ENCODE results near the gene PCBP1.
"Not testable (repeated sequence)": the region's sequence is repeated elsewhere in the genome, so short reads cannot be mapped to it uniquely, and the experiment has no call there.

PCBP1 gene

GRCh38 chr2:70118798-70119454, 31.6 kb downstream of the PCBP1 start:
- no peak for DNase-seq (ENCODE audit: low read depth)
- H3K9ac ChIP-seq (ENCODE audit: low read length) = no peak overlapping the region
- no peak overlapping the region for H3K4me3 ChIP-seq (ENCODE audit: low read length)
- H3K4me1 ChIP-seq (ENCODE audit: control insufficient read depth, insufficient read depth, low read length) = peaks cover 8% of the 10 kb centered on the region
- no peaks in the 10 kb centered on the region for H3K36me3 ChIP-seq (ENCODE audit: control insufficient read depth, insufficient read depth, low read length, severe bottlenecking)
- H3K27me3 ChIP-seq (replicated peaks; ENCODE audit: control insufficient read depth, insufficient read depth, low read length) = no peaks in the 10 kb centered on the region
- H3K9me3 ChIP-seq (ENCODE audit: control insufficient read depth, low read length) = no peaks in the 10 kb centered on the region

DNA sequence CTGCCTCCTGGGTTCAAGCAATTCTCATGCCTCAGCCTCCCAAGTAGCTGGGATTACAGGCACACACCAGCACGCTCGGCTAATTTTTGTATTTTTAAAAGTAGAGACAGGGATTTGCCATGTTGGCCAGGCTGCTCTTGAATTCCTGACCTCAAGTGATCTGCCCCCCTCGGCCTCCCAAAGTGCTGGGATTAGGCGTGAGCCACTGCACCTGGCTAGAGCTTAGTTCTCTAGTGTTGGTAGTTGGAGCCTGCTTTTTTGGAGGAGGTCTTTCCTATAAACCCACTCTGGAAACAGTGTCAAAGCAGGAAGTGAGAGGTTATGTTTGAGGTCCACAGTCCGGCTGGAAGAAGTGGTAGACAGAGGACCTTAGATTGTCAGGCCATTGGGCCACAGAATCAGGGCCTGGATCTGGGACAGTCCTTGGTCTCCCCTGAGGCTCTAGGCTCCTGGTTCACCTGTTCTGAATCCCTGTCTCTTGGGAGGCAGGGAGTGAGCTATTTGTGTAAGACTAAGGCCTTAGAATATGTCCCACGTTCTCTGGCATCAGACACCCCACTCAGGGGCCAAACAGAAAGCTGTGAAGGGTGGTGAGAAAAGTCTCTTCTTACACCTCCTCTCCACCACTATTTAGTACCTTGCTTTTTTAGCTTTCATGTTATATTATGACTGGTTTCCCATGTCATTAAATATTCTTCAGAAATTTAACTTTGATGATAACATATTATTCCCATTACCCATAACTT, 34.5 kb downstream of the PCBP1 start:
- DNase-seq (ENCODE audit: low read depth) = no peak
- H3K4me1 ChIP-seq (ENCODE audit: control insufficient read depth, insufficient read depth, low read length) = peaks cover 16% of the 10 kb centered on the region
- no peak overlapping the region for H3K4me3 ChIP-seq (ENCODE audit: low read length)
- H3K9me3 ChIP-seq (ENCODE audit: control insufficient read depth, low read length) = no peaks in the 10 kb centered on the region
- H3K27me3 ChIP-seq (replicated peaks; ENCODE audit: control insufficient read depth, insufficient read depth, low read length) = no peaks in the 10 kb centered on the region
- no peaks in the 10 kb centered on the region for H3K36me3 ChIP-seq (ENCODE audit: control insufficient read depth, insufficient read depth, low read length, severe bottlenecking)
- no peak overlapping the region for H3K9ac ChIP-seq (ENCODE audit: low read length)

DNA sequence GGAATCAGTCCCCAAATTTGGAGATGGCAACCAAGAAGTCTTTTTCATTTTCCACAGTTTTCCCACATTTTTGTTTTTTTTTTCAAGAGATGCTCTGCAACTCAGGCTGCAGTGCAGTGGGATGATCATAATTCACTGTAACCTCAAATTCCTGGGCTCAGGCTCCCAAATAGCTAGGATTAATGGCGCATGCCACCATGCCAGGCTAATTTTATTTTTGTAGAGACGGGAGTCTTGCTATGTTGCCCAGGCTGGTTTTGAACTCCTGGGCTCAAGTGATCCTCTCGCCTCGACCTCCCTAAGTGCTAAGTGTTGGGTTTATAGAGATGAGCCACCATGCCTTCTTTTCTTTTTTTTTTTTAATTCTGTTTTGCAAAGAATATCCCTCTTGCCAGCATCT, 35.2 kb downstream of the PCBP1 start:
- no peaks in the 10 kb centered on the region for H3K36me3 ChIP-seq (ENCODE audit: control insufficient read depth, insufficient read depth, low read length, severe bottlenecking)
- peaks cover 17% of the 10 kb centered on the region for H3K4me1 ChIP-seq (ENCODE audit: control insufficient read depth, insufficient read depth, low read length)
- no peak overlapping the region for H3K4me3 ChIP-seq (ENCODE audit: low read length)
- H3K9ac ChIP-seq (ENCODE audit: low read length) = no peak overlapping the region
- no peaks in the 10 kb centered on the region for H3K27me3 ChIP-seq (replicated peaks; ENCODE audit: control insufficient read depth, insufficient read depth, low read length)
- no peaks in the 10 kb centered on the region for H3K9me3 ChIP-seq (ENCODE audit: control insufficient read depth, low read length)
- DNase-seq (ENCODE audit: low read depth) = no peak

GRCh38 chr2:70123051-70123828, 36.0 kb downstream of the PCBP1 start:
- Histone ChIP-seq H3K36me3 (ENCODE audit: control insufficient read depth, insufficient read depth, low read length, severe bottlenecking) (no peaks in the 10 kb centered on the region), H3K9ac (ENCODE audit: low read length) (peak overlapping the region; percentile 97), H3K9me3 (ENCODE audit: control insufficient read depth, low read length) (no peaks in the 10 kb centered on the region), H3K27me3 (replicated peaks; ENCODE audit: control insufficient read depth, insufficient read depth, low read length) (no peaks in the 10 kb centered on the region), H3K4me3 (ENCODE audit: low read length) (peak overlapping the region; percentile 86), H3K4me1 (ENCODE audit: control insufficient read depth, insufficient read depth, low read length) (peaks cover 25% of the 10 kb centered on the region)
- peak; percentile 81 for DNase-seq (ENCODE audit: low read depth)

- Histone ChIP-seq H3K4me1 (ENCODE audit: control insufficient read depth, insufficient read depth, low read length) (peaks cover 25% of the 10 kb centered on the region), H3K27me3 (replicated peaks; ENCODE audit: control insufficient read depth, insufficient read depth, low read length) (no peaks in the 10 kb centered on the region), H3K9me3 (ENCODE audit: control insufficient read depth, low read length) (no peaks in the 10 kb centered on the region), H3K4me3 (ENCODE audit: low read length) (peak overlapping the region; percentile 86), H3K36me3 (ENCODE audit: control insufficient read depth, insufficient read depth, low read length, severe bottlenecking) (no peaks in the 10 kb centered on the region), H3K9ac (ENCODE audit: low read length) (peak overlapping the region; percentile 97)
- no peak for DNase-seq (ENCODE audit: low read depth)
Observed at GRCh38 chr2:70123829-70124116, 36.5 kb downstream of the PCBP1 start.

DNA sequence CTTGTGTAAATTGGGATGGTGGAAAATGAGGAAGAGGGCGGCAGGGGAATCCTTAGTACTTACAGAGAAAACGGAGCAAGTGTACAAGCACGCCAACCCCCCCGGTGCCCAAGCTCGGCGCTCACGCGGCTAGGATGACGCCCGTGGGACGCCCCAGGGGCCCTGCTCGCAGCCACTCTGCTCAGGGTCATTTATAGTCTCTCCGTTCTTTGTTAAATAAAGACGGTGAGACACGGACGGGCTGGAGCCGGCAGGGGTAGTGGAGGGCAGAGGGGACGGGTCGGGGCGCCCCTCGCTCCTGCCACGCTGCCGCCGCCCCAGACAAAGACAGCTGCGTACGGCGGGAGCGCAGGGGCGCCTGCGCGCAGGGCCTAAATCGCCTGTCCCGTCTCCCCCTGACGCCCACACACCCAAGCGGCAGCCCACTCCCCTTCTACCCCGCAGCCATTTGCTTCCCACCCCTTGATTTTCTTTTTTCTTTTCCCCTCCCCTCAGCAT, 37.8 kb downstream of the PCBP1 start:
- peak overlapping the region; percentile 97 for H3K9ac ChIP-seq (ENCODE audit: low read length)
- no peaks in the 10 kb centered on the region for H3K27me3 ChIP-seq (replicated peaks; ENCODE audit: control insufficient read depth, insufficient read depth, low read length)
- no peaks in the 10 kb centered on the region for H3K36me3 ChIP-seq (ENCODE audit: control insufficient read depth, insufficient read depth, low read length, severe bottlenecking)
- peak overlapping the region; percentile 86 for H3K4me3 ChIP-seq (ENCODE audit: low read length)
- peak; percentile 65 for DNase-seq (ENCODE audit: low read depth)
- peaks cover 25% of the 10 kb centered on the region for H3K4me1 ChIP-seq (ENCODE audit: control insufficient read depth, insufficient read depth, low read length)
- no peaks in the 10 kb centered on the region for H3K9me3 ChIP-seq (ENCODE audit: control insufficient read depth, low read length)

DNA sequence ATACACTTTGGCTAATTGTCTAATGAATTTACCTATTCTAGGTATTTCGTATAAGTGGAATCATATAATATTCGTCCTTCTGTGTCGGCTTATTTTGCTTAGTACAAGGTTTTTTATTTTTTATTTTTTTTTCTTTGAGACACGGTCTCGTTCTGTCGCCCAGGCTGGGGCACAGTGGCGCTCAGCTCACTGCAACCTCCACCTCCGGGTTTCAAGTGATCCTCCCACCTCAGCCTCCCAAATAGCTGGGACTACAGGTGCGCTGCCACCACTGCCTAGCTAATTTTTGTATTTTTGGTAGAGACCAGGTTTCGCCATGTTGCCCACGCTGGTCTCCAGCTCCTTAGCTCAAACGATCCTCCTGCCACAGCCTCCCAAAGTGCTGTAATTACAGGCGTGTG, 38.2 kb downstream of the PCBP1 start:
- Histone ChIP-seq H3K4me3 (ENCODE audit: low read length) (peak overlapping the region; percentile 86), H3K36me3 (ENCODE audit: control insufficient read depth, insufficient read depth, low read length, severe bottlenecking) (no peaks in the 10 kb centered on the region), H3K9ac (ENCODE audit: low read length) (peak overlapping the region; percentile 97), H3K4me1 (ENCODE audit: control insufficient read depth, insufficient read depth, low read length) (peaks cover 25% of the 10 kb centered on the region), H3K9me3 (ENCODE audit: control insufficient read depth, low read length) (no peaks in the 10 kb centered on the region), H3K27me3 (replicated peaks; ENCODE audit: control insufficient read depth, insufficient read depth, low read length) (no peaks in the 10 kb centered on the region)
- DNase-seq (ENCODE audit: low read depth) = no peak

DNA sequence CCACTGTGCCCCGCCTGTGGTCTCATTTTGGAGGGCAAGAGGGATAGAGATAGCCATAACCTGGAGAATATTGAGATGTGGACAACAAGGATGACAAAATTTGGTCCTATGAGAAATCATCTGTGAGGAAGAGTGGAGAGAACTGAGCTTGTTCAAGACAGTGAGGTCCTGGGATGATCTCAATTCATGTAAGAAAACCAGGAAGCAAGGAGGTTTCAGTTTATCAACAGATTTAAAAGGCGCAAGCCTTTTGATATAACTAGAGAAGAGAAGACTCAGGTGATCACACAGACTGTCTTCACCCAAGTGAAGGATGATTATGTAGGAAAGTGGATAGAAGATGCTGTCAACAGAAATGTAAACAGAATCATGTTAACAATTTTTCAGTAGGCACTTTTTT, 39.1 kb downstream of the PCBP1 start:
- DNase-seq (ENCODE audit: low read depth) = no peak
- H3K36me3 ChIP-seq (ENCODE audit: control insufficient read depth, insufficient read depth, low read length, severe bottlenecking) = no peaks in the 10 kb centered on the region
- no peaks in the 10 kb centered on the region for H3K9me3 ChIP-seq (ENCODE audit: control insufficient read depth, low read length)
- no peaks in the 10 kb centered on the region for H3K27me3 ChIP-seq (replicated peaks; ENCODE audit: control insufficient read depth, insufficient read depth, low read length)
- no peak overlapping the region for H3K9ac ChIP-seq (ENCODE audit: low read length)
- peaks cover 30% of the 10 kb centered on the region for H3K4me1 ChIP-seq (ENCODE audit: control insufficient read depth, insufficient read depth, low read length)
- H3K4me3 ChIP-seq (ENCODE audit: low read length) = no peak overlapping the region

DNA sequence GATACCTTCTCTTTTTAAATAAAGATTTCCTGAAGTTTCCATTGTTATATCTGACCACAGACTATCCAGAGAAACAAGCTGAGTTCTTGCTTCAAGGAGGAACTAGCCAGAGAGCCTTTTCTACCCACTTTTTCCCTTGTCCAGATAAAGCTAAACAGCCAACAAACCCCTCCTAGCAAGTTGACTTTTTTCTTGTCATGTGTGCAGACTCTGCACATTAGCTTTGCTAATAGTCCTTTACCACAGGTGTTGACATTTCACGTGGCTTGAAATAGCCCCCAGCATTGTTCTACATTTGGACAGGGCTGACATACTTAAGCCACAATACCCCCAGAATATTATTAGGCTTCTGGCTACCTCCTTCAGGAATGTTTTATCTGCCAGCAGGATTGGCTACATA, 40.7 kb downstream of the PCBP1 start:
- Histone ChIP-seq H3K4me1 (ENCODE audit: control insufficient read depth, insufficient read depth, low read length) (peaks cover 46% of the 10 kb centered on the region), H3K4me3 (ENCODE audit: low read length) (no peak overlapping the region), H3K9me3 (ENCODE audit: control insufficient read depth, low read length) (no peaks in the 10 kb centered on the region), H3K27me3 (replicated peaks; ENCODE audit: control insufficient read depth, insufficient read depth, low read length) (no peaks in the 10 kb centered on the region), H3K36me3 (ENCODE audit: control insufficient read depth, insufficient read depth, low read length, severe bottlenecking) (no peaks in the 10 kb centered on the region), H3K9ac (ENCODE audit: low read length) (no peak overlapping the region)
- DNase-seq (ENCODE audit: low read depth) = no peak

GRCh38 chr2:70131344-70132143, 44.3 kb downstream of the PCBP1 start:
- not testable (repeated sequence) for H3K9me3 ChIP-seq (ENCODE audit: control insufficient read depth, low read length); H3K36me3 ChIP-seq (ENCODE audit: control insufficient read depth, insufficient read depth, low read length, severe bottlenecking); H3K27me3 ChIP-seq (replicated peaks; ENCODE audit: control insufficient read depth, insufficient read depth, low read length); DNase-seq (ENCODE audit: low read depth)
- H3K9ac ChIP-seq (ENCODE audit: low read length) = peak overlapping the region; percentile 92
- H3K4me1 ChIP-seq (ENCODE audit: control insufficient read depth, insufficient read depth, low read length) = peaks cover 52% of the 10 kb centered on the region
- peak overlapping the region; percentile 80 for H3K4me3 ChIP-seq (ENCODE audit: low read length)

Measured in adipocyte (in vitro differentiated cells).